ENCODE results near the gene LIN54.

Gene LIN54

GRCh38 chr4:82890901-82891706, 119.5 kb downstream of the LIN54 start, which contains the start of gene SEC31A:
Gene SEC31A (minus strand): TSS chr4:82891153. CDS start chr4:82881936, 9,217 bp downstream.
- peak; percentile 92 for DNase-seq

GRCh38 chr4:82890528-82890900, 120.1 kb downstream of the LIN54 start:
- DNase-seq = no peak

- DNase-seq = no peak
Measured at GRCh38 chr4:82889287-82889686, 121.3 kb downstream of the LIN54 start.

GRCh38 chr4:82886147-82886942, 124.3 kb downstream of the LIN54 start:
- no peak for DNase-seq

GRCh38 chr4:82885410-82885809, 125.2 kb downstream of the LIN54 start:
- DNase-seq = no peak
